Trophoblast cell (in vitro differentiated cells and primary cell): Measurements from ENCODE around the gene CRLF1.

ENCODE experiments used
- DNase-seq, 2 donors: peaks; one replicate each; pipeline ENCODE4 v3.0.0-alpha.2; 2016
- H2AFZ ChIP-seq: 2 replicates; pipeline ENCODE4 v1.6.1; 2013; ENCODE audit warnings: low read length, moderate library complexity, mild to moderate bottlenecking; ENCODE audit not compliant: insufficient read depth, poor library complexity
- H2AK5ac ChIP-seq: 2 replicates; pipeline ENCODE4 v1.6.1; 2013; ENCODE audit warnings: mild to moderate bottlenecking, low read length
- H2BK120ac ChIP-seq: 2 replicates; pipeline ENCODE4 v1.6.1; 2013; ENCODE audit warnings: low read length, mild to moderate bottlenecking, moderate library complexity; ENCODE audit not compliant: insufficient read depth, poor library complexity
- H2BK12ac ChIP-seq: 2 replicates; pipeline ENCODE4 v1.6.1; 2013; ENCODE audit warnings: mild to moderate bottlenecking, low read length, moderate library complexity
- H2BK5ac ChIP-seq: 2 replicates; pipeline ENCODE4 v1.6.1; 2013; ENCODE audit warnings: low read length, low read depth, moderate library complexity, mild to moderate bottlenecking; ENCODE audit not compliant: poor library complexity
- H3K14ac ChIP-seq: 2 replicates; pipeline ENCODE4 v1.6.1; 2013; ENCODE audit warnings: mild to moderate bottlenecking, low read length
- H3K18ac ChIP-seq: 2 replicates; pipeline ENCODE4 v1.6.1; 2013; ENCODE audit warnings: mild to moderate bottlenecking, low read length
- H3K23ac ChIP-seq: 2 replicates; pipeline ENCODE4 v1.6.1; 2013; ENCODE audit warnings: low read length
- H3K27ac ChIP-seq: 2 replicates; pipeline ENCODE4 v1.5.1; 2013; ENCODE audit warnings: low read depth, mild to moderate bottlenecking, inconsistent platforms, low read length, moderate library complexity
- H3K27me3 ChIP-seq: 2 replicates; pipeline ENCODE4 v1.6.1; 2013; ENCODE audit warnings: inconsistent platforms, mild to moderate bottlenecking, low read length, moderate library complexity; ENCODE audit not compliant: insufficient read depth
- H3K36me3 ChIP-seq, 2 experiments: 1 replicate in 1 of 2; 2 replicates in 1 of 2; pipeline ENCODE4 v1.6.1; 2013; ENCODE audit warnings: low read length in 2 of 2, mild to moderate bottlenecking in 2 of 2, moderate library complexity in 1 of 2; ENCODE audit not compliant: insufficient read depth in 2 of 2, control insufficient read depth in 1 of 2
- H3K4ac ChIP-seq: 2 replicates; pipeline ENCODE4 v1.6.1; 2013; ENCODE audit warnings: low read depth, mild to moderate bottlenecking, low read length, moderate library complexity
- H3K4me1 ChIP-seq, 2 experiments: 1 replicate in 1 of 2; 2 replicates in 1 of 2; pipeline ENCODE4 v1.6.1; 2013; ENCODE audit warnings: low read length in 2 of 2, mild to moderate bottlenecking in 2 of 2, moderate library complexity in 1 of 2; ENCODE audit not compliant: insufficient read depth in 2 of 2, control insufficient read depth in 1 of 2
- H3K4me2 ChIP-seq: 2 replicates; pipeline ENCODE4 v1.6.1; 2013; ENCODE audit warnings: inconsistent platforms, mild to moderate bottlenecking, low read length, moderate library complexity
- H3K4me3 ChIP-seq: 2 replicates; pipeline ENCODE4 v1.5.1; 2013; ENCODE audit warnings: mild to moderate bottlenecking, low read depth, low read length, inconsistent platforms
- H3K79me1 ChIP-seq: one replicate; pipeline ENCODE4 v1.6.1; 2013; ENCODE audit warnings: low read length
- H3K79me2 ChIP-seq: 2 replicates; pipeline ENCODE4 v1.6.1; 2013; ENCODE audit warnings: low read length, mild to moderate bottlenecking; ENCODE audit not compliant: control insufficient read depth, insufficient read depth, poor library complexity
- H3K9ac ChIP-seq: 2 replicates; pipeline ENCODE4 v1.6.1; 2013; ENCODE audit warnings: mild to moderate bottlenecking, low read length
- H3K9me3 ChIP-seq: 2 replicates; pipeline ENCODE4 v1.6.1; 2013; ENCODE audit warnings: low read depth, mild to moderate bottlenecking, control low read depth, inconsistent platforms, low read length; ENCODE audit not compliant: insufficient read depth
- H4K12ac ChIP-seq: 2 replicates; pipeline ENCODE4 v1.6.1; 2013; ENCODE audit warnings: low read depth, mild to moderate bottlenecking, low read length, moderate library complexity
- H4K8ac ChIP-seq: 2 replicates; pipeline ENCODE4 v1.6.1; 2013; ENCODE audit warnings: low read depth, mild to moderate bottlenecking, low read length, moderate library complexity
- H4K91ac ChIP-seq: one replicate; pipeline ENCODE4 v1.6.1; 2013; ENCODE audit warnings: low read depth, mild to moderate bottlenecking, low read length, moderate library complexity
- WGBS: extraction: QIAGEN DNeasy Blood & Tissue Kit; methylation state at CpG from one replicate; pipeline ENCODE4 v1.1.7; 2013; ENCODE audit warnings: missing lambda C conversion rate; ENCODE audit not compliant: insufficient read length, insufficient coverage; ENCODE audit errors: extremely low coverage; 5-methylcytosine and 5-hydroxymethylcytosine counted together

Gene CRLF1

DNA sequence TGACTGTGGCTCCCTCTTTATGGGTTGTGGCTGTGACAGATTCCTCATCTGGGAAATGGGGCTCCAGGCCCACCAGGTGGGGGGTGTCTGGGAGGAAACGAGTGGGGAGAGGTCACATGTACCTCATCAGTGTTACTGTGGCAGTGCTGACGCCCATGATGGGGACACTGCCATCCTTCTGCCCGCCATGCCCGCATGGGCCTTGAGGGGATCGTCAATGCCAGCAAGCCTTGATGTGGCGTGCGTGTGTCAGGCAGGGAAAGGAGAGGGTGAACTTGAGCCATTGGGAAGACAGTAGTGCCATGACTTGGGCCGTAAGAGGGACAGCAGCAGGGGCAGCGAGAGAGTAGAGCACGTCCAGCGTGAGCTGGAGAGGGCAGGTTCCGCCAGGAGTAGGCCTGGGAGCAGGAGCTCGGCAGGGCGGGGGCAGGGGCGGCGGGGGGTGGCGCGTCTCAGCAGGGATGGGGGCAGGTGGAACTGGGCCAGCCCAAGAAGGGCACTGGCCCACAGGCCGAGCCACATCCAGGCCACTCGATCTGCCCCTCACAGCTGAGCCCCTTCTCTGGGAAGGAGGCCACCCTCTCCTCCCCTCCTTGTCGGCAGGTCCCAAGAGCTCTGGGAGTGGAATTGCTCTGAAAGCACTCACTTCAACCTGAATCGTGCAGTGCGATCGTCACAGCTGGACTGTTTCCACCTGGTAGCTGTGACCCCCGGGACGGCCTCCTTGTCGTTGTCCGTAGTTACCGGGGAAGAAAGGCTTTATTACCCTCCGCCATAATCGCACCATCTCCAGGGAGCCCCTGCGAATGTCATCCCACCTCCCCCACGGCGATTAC is 40.2 kb upstream of the CRLF1 start:
- Histone ChIP-seq H3K9me3 (peaks cover 4% of the 10 kb centered on the region), H3K4me2 (no peak overlapping the region), H3K27me3 (no peaks in the 10 kb centered on the region), H3K4me3 (peak overlapping the region; percentile 10), H4K12ac (no peak overlapping the region), H2AFZ (no peak overlapping the region), H2AK5ac (no peak overlapping the region), H3K79me2 (no peaks in the 10 kb centered on the region), H3K27ac (no peak overlapping the region), H3K23ac (no peak overlapping the region), H3K4ac (no peak overlapping the region), H4K8ac (no peak overlapping the region), H2BK120ac (no peak overlapping the region), H3K79me1 (no peaks in the 10 kb centered on the region), H4K91ac (no peak overlapping the region), H3K36me3 (no peaks in the 10 kb centered on the region), H3K14ac (no peak overlapping the region), H2BK5ac (no peak overlapping the region), H3K18ac (no peak overlapping the region), H2BK12ac (no peak overlapping the region), H3K9ac (no peak overlapping the region), H3K4me1 (peaks cover 0 to 5% of the 10 kb centered on the region in 2 experiments)
- WGBS: no CpG with 5 or more reads among the region's 34 CpGs
- no peak for DNase-seq

DNA sequence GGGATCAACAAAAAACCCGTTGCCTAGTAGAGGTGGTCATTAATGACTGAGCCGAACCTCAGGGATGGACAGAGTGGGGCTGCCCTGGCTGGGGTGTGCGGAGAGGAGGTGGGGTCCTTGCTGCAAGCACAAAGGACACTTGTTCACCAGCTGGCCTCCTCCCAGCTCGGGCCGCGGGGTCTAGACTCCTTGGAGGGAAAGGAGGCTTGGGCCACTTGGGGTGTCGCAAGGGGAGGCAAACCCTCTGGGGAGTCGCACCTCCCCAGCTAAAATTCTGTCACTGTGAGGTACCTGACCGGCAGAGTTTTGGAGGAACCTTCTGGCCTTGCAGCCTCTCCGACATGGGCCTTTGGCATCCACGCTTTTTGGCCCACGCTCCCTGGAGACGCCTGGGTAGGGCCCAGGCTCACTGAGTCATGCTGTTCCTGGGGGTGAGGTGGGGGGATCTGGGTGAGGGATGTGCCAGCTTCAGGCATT is 38.5 kb upstream of the CRLF1 start:
- H3K9ac ChIP-seq: no peak overlapping the region
- H2AK5ac ChIP-seq: no peak overlapping the region
- H3K27me3 ChIP-seq: no peaks in the 10 kb centered on the region
- no peaks in the 10 kb centered on the region for H3K36me3 ChIP-seq
- no peaks in the 10 kb centered on the region for H3K9me3 ChIP-seq
- no peak overlapping the region for H3K23ac ChIP-seq
- H4K8ac ChIP-seq: no peak overlapping the region
- H2BK120ac ChIP-seq: no peak overlapping the region
- no peak overlapping the region for H3K14ac ChIP-seq
- H3K4me3 ChIP-seq: no peak overlapping the region
- H3K79me2 ChIP-seq: no peaks in the 10 kb centered on the region
- H3K27ac ChIP-seq: no peak overlapping the region
- H4K12ac ChIP-seq: no peak overlapping the region
- H3K4me1 ChIP-seq: no peaks in the 10 kb centered on the region
- H2BK5ac ChIP-seq: no peak overlapping the region
- no peak overlapping the region for H3K18ac ChIP-seq
- H3K4me2 ChIP-seq: no peak overlapping the region
- no peak overlapping the region for H4K91ac ChIP-seq
- no peaks in the 10 kb centered on the region for H3K79me1 ChIP-seq
- no peak overlapping the region for H3K4ac ChIP-seq
- no peak for DNase-seq
- H2BK12ac ChIP-seq: no peak overlapping the region
- WGBS: no CpG with 5 or more reads among the region's 13 CpGs
- no peak overlapping the region for H2AFZ ChIP-seq

DNA sequence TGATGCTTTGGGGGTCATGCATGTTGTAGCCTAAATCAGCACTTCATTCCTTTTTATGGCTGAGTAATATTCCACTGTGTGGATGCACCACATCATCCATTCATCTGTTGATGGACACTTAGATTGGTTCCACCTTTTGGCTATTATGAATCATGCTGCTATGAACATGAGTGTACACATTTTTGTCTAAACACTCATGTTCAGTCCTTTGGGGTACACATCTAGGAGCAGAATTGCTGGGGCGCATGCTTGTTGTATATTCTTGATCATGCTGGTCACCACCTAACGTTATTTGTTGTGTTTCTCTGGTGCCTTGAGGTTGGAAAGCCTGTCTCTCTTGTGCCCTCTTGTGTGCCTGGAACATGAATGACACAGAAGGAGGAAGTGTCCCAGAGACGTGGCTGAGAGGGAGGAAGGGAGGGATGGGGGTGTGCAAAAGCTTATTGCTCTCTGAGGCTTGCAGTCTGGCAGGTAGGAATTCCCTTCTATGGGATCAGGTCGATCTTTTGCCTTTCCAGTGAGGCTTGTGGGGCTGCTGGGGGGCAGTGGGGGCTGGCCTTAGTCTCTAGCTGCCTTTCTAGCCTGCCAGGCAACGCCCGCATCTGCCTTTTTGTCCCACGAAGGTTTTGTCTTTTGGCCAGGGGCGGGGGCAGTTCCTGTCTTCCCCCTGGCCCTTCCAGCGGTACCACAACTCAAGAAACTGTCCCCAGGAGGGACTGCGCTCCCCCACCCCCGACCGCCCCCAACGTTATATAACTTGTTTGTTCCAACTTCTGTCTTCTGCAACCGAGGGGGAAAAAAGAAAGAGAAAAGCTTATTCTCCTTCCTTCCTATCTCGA is 37.8 kb upstream of the CRLF1 start:
- Histone ChIP-seq H3K4me2 (no peak overlapping the region), H3K79me1 (no peaks in the 10 kb centered on the region), H3K14ac (no peak overlapping the region), H2AFZ (no peak overlapping the region), H4K8ac (no peak overlapping the region), H3K4ac (no peak overlapping the region), H2AK5ac (no peak overlapping the region), H4K12ac (no peak overlapping the region), H3K4me1 (no peaks in the 10 kb centered on the region), H3K18ac (no peak overlapping the region), H3K9ac (no peak overlapping the region), H3K27me3 (no peaks in the 10 kb centered on the region), H4K91ac (no peak overlapping the region), H2BK120ac (no peak overlapping the region), H3K79me2 (no peaks in the 10 kb centered on the region), H3K27ac (no peak overlapping the region), H3K9me3 (no peaks in the 10 kb centered on the region), H2BK12ac (no peak overlapping the region), H3K23ac (no peak overlapping the region), H3K36me3 (no peaks in the 10 kb centered on the region), H2BK5ac (no peak overlapping the region), H3K4me3 (no peak overlapping the region)
- no CpG with 5 or more reads among the region's 15 CpGs for WGBS
- peak in 1 of 2 donors; percentile 11 for DNase-seq

DNA sequence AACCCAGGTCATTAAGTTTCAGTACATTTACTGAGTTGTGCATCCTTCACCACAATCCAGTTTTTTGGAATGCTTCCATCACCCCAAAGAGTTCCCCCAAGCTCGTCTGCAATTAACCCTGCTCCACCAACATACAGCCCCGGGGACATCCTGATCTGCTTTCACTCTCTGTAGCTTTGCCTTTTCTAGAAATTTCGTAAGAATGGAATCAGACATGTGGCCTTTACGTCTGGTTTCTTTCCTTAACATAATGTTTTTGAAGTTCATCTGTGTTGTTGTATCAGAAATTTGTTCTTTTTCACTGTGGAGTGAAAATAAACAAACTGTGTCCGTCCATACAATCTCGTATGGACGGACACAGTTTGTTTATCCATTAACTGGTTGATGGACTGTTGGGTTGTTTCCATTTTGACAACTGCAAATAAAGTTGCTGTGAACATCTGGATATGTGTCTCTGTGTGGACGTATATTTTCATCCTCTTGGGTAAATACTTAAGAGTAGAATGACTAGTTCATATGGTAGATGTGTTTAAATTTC is 33.2 kb upstream of the CRLF1 start:
- Histone ChIP-seq H4K12ac (no peak overlapping the region), H3K4me2 (no peak overlapping the region), H3K23ac (no peak overlapping the region), H3K4me1 (peaks cover 8% of the 10 kb centered on the region in 2 experiments), H2AFZ (no peak overlapping the region), H3K27me3 (no peaks in the 10 kb centered on the region), H4K91ac (no peak overlapping the region), H2BK120ac (no peak overlapping the region), H4K8ac (no peak overlapping the region), H3K9me3 (no peaks in the 10 kb centered on the region), H2AK5ac (no peak overlapping the region), H2BK12ac (no peak overlapping the region), H3K4me3 (no peak overlapping the region), H3K36me3 (no peaks in the 10 kb centered on the region), H3K4ac (no peak overlapping the region), H3K18ac (no peak overlapping the region), H3K14ac (no peak overlapping the region), H3K27ac (no peak overlapping the region), H3K9ac (no peak overlapping the region), H2BK5ac (no peak overlapping the region), H3K79me2 (peaks cover 3% of the 10 kb centered on the region), H3K79me1 (peaks cover 3% of the 10 kb centered on the region)
- DNase-seq: no peak
- WGBS: no CpG with 5 or more reads among the region's 8 CpGs
